IMR-90 (cell line): Measurements from ENCODE around the gene C2orf92. TPM values are rescaled to one million over a fixed set of nuclear protein-coding genes. Genes with fewer than 3 reads are reported as not detected.

Source experiments
- ATAC-seq: fragments of 200-7000 bp; cut with Tn5 transposase; 2 replicates; pipeline ENCODE4 v1.9.1; 2020; ENCODE audit warnings: low read depth, mild to moderate bottlenecking, moderate library complexity
- BruUV-seq: library from RNA; stranded (reverse); fragments of 400-500 nt; replicated peaks from 2 replicates; lab custom pipeline; 2021; lab: Mats Ljungman, UMichigan
- CTCF ChIA-PET: fragments of 300-600 bp; formaldehyde crosslinking; extraction: SDS; loops from one replicate; lab custom pipeline; 2021; ENCODE audit warnings: antibody characterized with exemption; lab: Yijun Ruan, JAX
- POLR2A ChIA-PET: fragments of 300-600 bp; sonication (Branson Sonifier 250); formaldehyde crosslinking; loops from one replicate; lab custom pipeline; 2022; ENCODE audit warnings: antibody characterized with exemption; ENCODE audit not compliant: unreplicated experiment; lab: Charles Lee
- DNase-seq: peaks from one replicate; pipeline ENCODE4 v3.0.0; 2013
- H2AFZ ChIP-seq: replicated peaks from 2 replicates; pipeline ENCODE3; 2013; ENCODE audit warnings: low read length, mild to moderate bottlenecking; ENCODE audit not compliant: poor library complexity
- H2AK5ac ChIP-seq: 2 replicates; pipeline ENCODE4 v1.6.1; 2013; ENCODE audit warnings: low read depth, low read length, inconsistent platforms
- H2AK9ac ChIP-seq: replicated peaks from 2 replicates; pipeline ENCODE3; 2013; ENCODE audit warnings: mild to moderate bottlenecking, low read depth, low read length, moderate library complexity; ENCODE audit not compliant: poor library complexity
- H2BK120ac ChIP-seq: 2 replicates; pipeline ENCODE4 v1.6.1; 2013; ENCODE audit warnings: low read depth, low read length, inconsistent platforms
- H2BK15ac ChIP-seq: 3 replicates; pipeline ENCODE4 v1.6.1; 2013; ENCODE audit warnings: low read depth, low read length, inconsistent platforms
- H2BK20ac ChIP-seq: 2 replicates; pipeline ENCODE4 v1.6.1; 2013; ENCODE audit warnings: low read depth, mild to moderate bottlenecking, inconsistent platforms, low read length, moderate library complexity
- H2BK5ac ChIP-seq: 2 replicates; pipeline ENCODE4 v1.6.1; 2013; ENCODE audit warnings: mild to moderate bottlenecking, low read depth, low read length, inconsistent platforms; ENCODE audit not compliant: poor library complexity, severe bottlenecking
- H3K14ac ChIP-seq: replicated peaks from 2 replicates; pipeline ENCODE4 v1.6.1; 2013; ENCODE audit warnings: low read depth, low read length, inconsistent platforms
- H3K18ac ChIP-seq: 2 replicates; pipeline ENCODE4 v1.6.1; 2013; ENCODE audit warnings: low read depth, low read length, control low read depth
- H3K23ac ChIP-seq: 2 replicates; pipeline ENCODE4 v1.6.1; 2013; ENCODE audit warnings: low read depth, low read length, inconsistent platforms
- H3K27ac ChIP-seq: 2 replicates; pipeline ENCODE4 v1.5.1; 2013; ENCODE audit warnings: mild to moderate bottlenecking, control low read depth, low read length; ENCODE audit not compliant: insufficient read depth
- H3K27me3 ChIP-seq: 2 replicates; pipeline ENCODE4 v1.6.1; 2013; ENCODE audit warnings: low read length; ENCODE audit not compliant: control insufficient read depth, insufficient read depth
- H3K36me3 ChIP-seq: 2 replicates; pipeline ENCODE4 v1.6.1; 2013; ENCODE audit warnings: low read length, mixed read lengths; ENCODE audit not compliant: control insufficient read depth, insufficient read depth
- H3K4ac ChIP-seq: 2 replicates; pipeline ENCODE4 v1.6.1; 2013; ENCODE audit warnings: low read depth, low read length, inconsistent platforms
- H3K4me1 ChIP-seq: 2 replicates; pipeline ENCODE4 v1.6.1; 2013; ENCODE audit warnings: low read length, mixed read lengths; ENCODE audit not compliant: control insufficient read depth, insufficient read depth
- H3K4me2 ChIP-seq: 2 replicates; pipeline ENCODE4 v1.6.1; 2013; ENCODE audit warnings: low read depth, mild to moderate bottlenecking, control low read depth, low read length, moderate library complexity
- H3K4me3 ChIP-seq: 2 replicates; pipeline ENCODE4 v1.5.1; 2013; ENCODE audit warnings: low read depth, mild to moderate bottlenecking, control low read depth, low read length, moderate library complexity; ENCODE audit not compliant: insufficient read depth
- H3K56ac ChIP-seq: 2 replicates; pipeline ENCODE4 v1.6.1; 2013; ENCODE audit warnings: low read length, inconsistent platforms; ENCODE audit not compliant: insufficient read depth; ENCODE audit errors: extremely low read depth
- H3K79me1 ChIP-seq, 2 experiments: 2 replicates each; pipeline ENCODE4 v1.6.1; 2013; ENCODE audit warnings: low read length in 2 of 2, inconsistent platforms in 1 of 2, low read depth in 1 of 2
- H3K9ac ChIP-seq: 2 replicates; pipeline ENCODE4 v1.6.1; 2013; ENCODE audit warnings: low read depth, low read length, control low read depth
- H3K9me1 ChIP-seq: 2 replicates; pipeline ENCODE4 v1.6.1; 2013; ENCODE audit warnings: low read length, inconsistent platforms; ENCODE audit not compliant: insufficient read depth
- H3K9me3 ChIP-seq: 2 replicates; pipeline ENCODE4 v1.6.1; 2013; ENCODE audit warnings: low read length; ENCODE audit not compliant: control insufficient read depth, insufficient read depth
- H4K20me1 ChIP-seq: 2 replicates; pipeline ENCODE4 v1.6.1; 2013; ENCODE audit warnings: low read length, inconsistent platforms; ENCODE audit not compliant: insufficient read depth
- H4K5ac ChIP-seq: 2 replicates; pipeline ENCODE4 v1.6.1; 2013; ENCODE audit warnings: mild to moderate bottlenecking, low read depth, low read length, control low read depth
- H4K8ac ChIP-seq, 2 experiments: 2 replicates each; pipeline ENCODE4 v1.6.1; 2013; ENCODE audit warnings: low read depth in 2 of 2, low read length in 2 of 2, control low read depth in 1 of 2, inconsistent platforms in 1 of 2
- H4K91ac ChIP-seq: 2 replicates; pipeline ENCODE4 v1.6.1; 2013; ENCODE audit warnings: low read depth, low read length, inconsistent platforms; ENCODE audit not compliant: insufficient read depth
- CTCF ChIP-seq: conservative IDR thresholded peaks from 2 replicates; pipeline ENCODE4 v1.5.1; 2012; ENCODE audit warnings: mild to moderate bottlenecking, low read depth, low read length, improper control_type of control experiment
- MAZ ChIP-seq: IDR thresholded peaks from 2 replicates; pipeline ENCODE4 v1.6.1; 2012; ENCODE audit warnings: low read depth, mild to moderate bottlenecking, low read length, improper control_type of control experiment, moderate library complexity, borderline replicate concordance
- RCOR1 ChIP-seq: IDR thresholded peaks from 2 replicates; pipeline ENCODE4 v1.6.1; 2012; ENCODE audit warnings: mild to moderate bottlenecking, low read length, improper control_type of control experiment; ENCODE audit not compliant: insufficient replicate concordance
- RFX5 ChIP-seq: IDR thresholded peaks from 2 replicates; pipeline ENCODE4 v1.8.0; 2012; ENCODE audit warnings: low read depth, mild to moderate bottlenecking, low read length, moderate library complexity
- WGBS, 2 experiments: methylation state at CpG; one replicate each; pipeline versions ENCODE4 v1.1.5 to v1.1.7; 2013; ENCODE audit warnings: missing lambda C conversion rate in 2 of 2; ENCODE audit not compliant: insufficient read length in 1 of 2; ENCODE audit errors: extremely low coverage in 2 of 2; 5-methylcytosine and 5-hydroxymethylcytosine counted together
- dilution Hi-C: fragments of 300-500 bp; cut with HindIII; formaldehyde crosslinking; loops from one replicate; pipeline ENCODE4 v1.14.3; 2018; ENCODE audit warnings: low sequenced_read_pairs; ENCODE audit not compliant: unreplicated experiment
- in situ Hi-C: fragments of 300-500 bp; cut with MboI; formaldehyde crosslinking; loops from 3 replicates; pipeline ENCODE4 v1.14.3; 2019; ENCODE audit warnings: low sequenced_read_pairs, inconsistent platforms, mixed read lengths
- intact Hi-C: fragments of 100-400 bp; cut with micrococcal nuclease; formaldehyde crosslinking; loops from 2 replicates; pipeline ENCODE4 v1.10.0; 2022
- polyA plus RNA-seq, 3 experiments: library from polyadenylated mRNA; depleted of rRNA; stranded (reverse); fragments of >200 nt; gene quantifications; 2 replicates each; pipeline ENCODE4 v1.2.3, GENCODE V29; 2012; ENCODE audit warnings: low replicate concordance in 1 of 3
- total RNA-seq: library from RNA; depleted of rRNA; stranded (reverse); fragments of >200 nt; gene quantifications from 2 replicates; pipeline ENCODE4 v1.2.3, GENCODE V29; 2012
- TF ChIP-seq, protein P1 (sequence below): fragments of 150-350 bp; IDR thresholded peaks from 2 replicates; pipeline ENCODE4 v1.6.1; 2016; ENCODE audit warnings: low read depth, mild to moderate bottlenecking, low read length, moderate library complexity, borderline replicate concordance

Gene C2orf92
- total and polyA plus RNA-seq, 2 of the 4 experiments (the other 2 are of a cell fraction) = 0.90 to 2.5 TPM

DNA sequence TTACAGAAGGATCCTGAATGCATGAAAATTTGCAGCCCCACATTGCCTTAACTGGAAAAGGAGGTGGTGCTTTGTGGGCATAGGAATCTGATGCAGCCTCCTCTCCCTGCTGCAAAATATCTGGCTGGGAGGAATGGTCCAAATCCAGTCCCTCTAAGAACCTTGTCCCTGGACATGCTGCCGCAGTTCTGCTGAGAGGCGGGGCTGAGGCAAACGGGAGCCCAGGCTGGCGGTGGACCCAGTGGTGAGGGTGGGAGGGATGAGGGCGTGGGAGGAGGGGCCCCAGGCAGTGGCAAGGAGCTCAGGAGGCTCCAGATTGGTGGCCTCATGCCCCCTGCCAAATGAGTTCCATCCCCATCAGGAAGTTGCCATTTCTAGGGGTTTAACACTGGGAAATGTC, 80.1 kb downstream of the C2orf92 start:
- CTCF ChIA-PET = no interaction called here
- ATAC-seq (no peak), DNase-seq (no peak)
- H2AFZ ChIP-seq = no peak overlapping the region
- H3K18ac ChIP-seq = no peak overlapping the region
- H4K5ac ChIP-seq = no peak overlapping the region
- H3K56ac ChIP-seq = no peak overlapping the region
- H3K9ac ChIP-seq = no peak overlapping the region
- H2BK5ac ChIP-seq = no peak overlapping the region
- H3K4ac ChIP-seq = no peak overlapping the region
- no peak overlapping the region for H3K4me2 ChIP-seq
- no peaks in the 10 kb centered on the region for H3K79me1 ChIP-seq
- H3K27me3 ChIP-seq = no peaks in the 10 kb centered on the region
- H3K4me1 ChIP-seq = peaks cover 11% of the 10 kb centered on the region; the same call in 1 of the 2 replicates
- no TSS peak for BruUV-seq
- no peak overlapping the region for H2BK20ac ChIP-seq
- H2BK120ac ChIP-seq = no peak overlapping the region
- dilution Hi-C loops (no loop called here), in situ Hi-C loops (no loop called here), intact Hi-C loops (no loop called here)
- no peak overlapping the region for H4K91ac ChIP-seq
- H3K14ac ChIP-seq = no peak overlapping the region
- no peak overlapping the region for H4K8ac ChIP-seq
- POLR2A ChIA-PET = interaction anchor here (0.6 kb wide), 1 partner anchor 615 kb away, joined by 7 read pairs; no protein-coding TSS in a partner anchor
- peaks cover under 1% of the 10 kb centered on the region; the same call in 1 of the 2 replicates for H3K36me3 ChIP-seq
- no peak overlapping the region for H2AK5ac ChIP-seq
- H3K9me3 ChIP-seq = no peaks in the 10 kb centered on the region
- no peak overlapping the region for H3K4me3 ChIP-seq
- no peak overlapping the region for H3K23ac ChIP-seq
- 60% methylated on average over 1 of the region's 5 CpGs; no CpG with 5 or more reads in 1 of the 2 experiments for WGBS, 2 experiments
- TF ChIP-seq RCOR1 (no peak), CTCF (no peak), MAZ (no peak), RFX5 (no peak)
- TF ChIP-seq, protein P1, sequence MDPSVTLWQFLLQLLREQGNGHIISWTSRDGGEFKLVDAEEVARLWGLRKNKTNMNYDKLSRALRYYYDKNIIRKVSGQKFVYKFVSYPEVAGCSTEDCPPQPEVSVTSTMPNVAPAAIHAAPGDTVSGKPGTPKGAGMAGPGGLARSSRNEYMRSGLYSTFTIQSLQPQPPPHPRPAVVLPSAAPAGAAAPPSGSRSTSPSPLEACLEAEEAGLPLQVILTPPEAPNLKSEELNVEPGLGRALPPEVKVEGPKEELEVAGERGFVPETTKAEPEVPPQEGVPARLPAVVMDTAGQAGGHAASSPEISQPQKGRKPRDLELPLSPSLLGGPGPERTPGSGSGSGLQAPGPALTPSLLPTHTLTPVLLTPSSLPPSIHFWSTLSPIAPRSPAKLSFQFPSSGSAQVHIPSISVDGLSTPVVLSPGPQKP = no peak
- no peak overlapping the region for H2BK15ac ChIP-seq
- H3K27ac ChIP-seq = no peak overlapping the region
- H2AK9ac ChIP-seq = no peak overlapping the region
- H3K9me1 ChIP-seq = peaks cover 3% of the 10 kb centered on the region; the same call in 1 of the 2 replicates
- H4K20me1 ChIP-seq = no peaks in the 10 kb centered on the region
